Astrocyte (in vitro differentiated cells and primary cell): ENCODE measurements around the gene HRH2.

Experiments
- CTCF ChIP-seq: IDR thresholded peaks from 2 replicates; pipeline ENCODE4 v1.5.1; 2011; ENCODE audit warnings: low read depth, mild to moderate bottlenecking, inconsistent platforms, low read length, moderate library complexity; ENCODE audit not compliant: insufficient read depth
- EZH2 ChIP-seq: IDR thresholded peaks from 2 replicates; pipeline ENCODE4 v1.6.1; 2012; ENCODE audit warnings: mild to moderate bottlenecking, low read length, inconsistent platforms; ENCODE audit not compliant: insufficient read depth

- TF ChIP-seq CTCF (no peak), EZH2 (no peak)
Observed at GRCh38 chr5:175687231-175687701, 29.4 kb downstream of the HRH2 start.
